SH-SY5Y (cell line): ENCODE data around the gene SLC39A5.

Experiments
- GATA2 ChIP-seq: IDR thresholded peaks from 2 replicates; pipeline ENCODE4 v1.6.1; 2011; ENCODE audit warnings: mild to moderate bottlenecking, low read depth, low read length
- GATA3 ChIP-seq: IDR thresholded peaks from 2 replicates; pipeline ENCODE4 v1.6.1; 2011; ENCODE audit warnings: low read depth, mild to moderate bottlenecking, low read length, moderate library complexity

- no peak for TF ChIP-seq GATA3
- TF ChIP-seq GATA2: no peak
Measured at GRCh38 chr12:56205445-56205844, 24.4 kb upstream of the SLC39A5 start.
